HG03095 (cell line): Measurements from ENCODE around the gene ZSCAN20.

ENCODE experiments used
- ATAC-seq: cut with Tn5 transposase; IDR thresholded peaks from one replicate; pipeline ENCODE4 v1.9.1; 2021; ENCODE audit warnings: moderate library complexity; ENCODE audit not compliant: unreplicated experiment

Gene ZSCAN20

GRCh38 chr1:33443080-33443704 is 29.3 kb upstream of the ZSCAN20 start:
- ATAC-seq = no peak

- ATAC-seq = no peak
Observed at GRCh38 chr1:33443705-33444180, 28.7 kb upstream of the ZSCAN20 start.

GRCh38 chr1:33445108-33445507 is 27.3 kb upstream of the ZSCAN20 start:
- ATAC-seq = no peak

GRCh38 chr1:33446590-33446989 is 25.9 kb upstream of the ZSCAN20 start:
- ATAC-seq = no peak

DNA sequence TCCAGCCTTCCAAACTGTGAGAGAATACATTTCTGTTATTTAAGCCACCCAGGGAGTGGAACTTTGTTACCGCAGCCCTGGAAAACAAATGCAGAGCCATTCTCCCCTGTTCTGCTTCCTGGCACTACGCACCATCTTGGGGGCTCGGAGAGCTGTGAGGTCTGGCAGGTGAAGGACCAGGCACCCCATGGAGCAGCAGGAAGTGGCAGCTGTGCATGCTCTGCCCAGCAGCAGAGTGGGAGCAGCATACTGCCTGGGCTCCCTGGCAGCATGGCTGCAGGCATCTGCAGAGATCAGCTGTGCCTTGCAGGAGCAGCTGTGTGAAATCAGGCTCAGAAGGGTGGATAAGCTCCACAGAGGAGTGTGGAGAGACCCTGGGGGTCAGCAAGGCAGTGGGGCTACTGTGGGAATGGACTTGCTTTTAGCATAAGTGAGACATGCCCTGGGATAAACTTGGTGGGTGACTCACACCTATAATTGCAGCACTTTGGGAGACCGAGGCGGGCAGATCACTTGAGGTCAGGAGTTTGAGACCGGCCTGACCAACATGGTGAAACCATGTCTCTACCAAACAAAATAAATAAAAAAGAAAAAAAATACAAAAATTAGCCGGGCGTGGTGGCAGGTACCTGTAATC is 17.7 kb upstream of the ZSCAN20 start:
- ATAC-seq = no peak

- ATAC-seq = no peak
Observed at GRCh38 chr1:33455539-33456501, 16.6 kb upstream of the ZSCAN20 start.

GRCh38 chr1:33456502-33456886 is 16.0 kb upstream of the ZSCAN20 start:
- ATAC-seq = no peak

- ATAC-seq = no peak
Observed at GRCh38 chr1:33459691-33460090, 12.8 kb upstream of the ZSCAN20 start.

DNA sequence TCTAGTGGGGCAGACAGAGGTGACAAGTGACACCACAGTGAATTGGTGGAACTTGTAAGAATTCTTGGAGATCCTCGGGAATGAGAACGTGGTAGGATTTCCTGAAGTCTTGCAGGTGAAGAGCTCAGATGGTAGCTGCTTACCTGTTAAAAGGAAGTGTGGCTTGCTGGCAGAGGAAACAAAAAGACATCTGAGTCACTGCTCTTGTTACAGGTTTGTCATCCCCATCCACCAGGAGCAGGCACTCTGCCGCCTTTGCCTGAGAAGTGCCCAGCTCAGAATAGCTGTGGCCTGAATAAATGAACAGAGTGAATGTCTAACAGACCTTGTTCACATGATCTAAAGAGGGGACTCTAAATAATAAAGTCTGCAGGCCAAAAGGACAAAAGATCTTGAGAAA is 12.3 kb upstream of the ZSCAN20 start:
- ATAC-seq = no peak

GRCh38 chr1:33460947-33461629 is 11.4 kb upstream of the ZSCAN20 start:
- peak; percentile 72 for ATAC-seq

DNA sequence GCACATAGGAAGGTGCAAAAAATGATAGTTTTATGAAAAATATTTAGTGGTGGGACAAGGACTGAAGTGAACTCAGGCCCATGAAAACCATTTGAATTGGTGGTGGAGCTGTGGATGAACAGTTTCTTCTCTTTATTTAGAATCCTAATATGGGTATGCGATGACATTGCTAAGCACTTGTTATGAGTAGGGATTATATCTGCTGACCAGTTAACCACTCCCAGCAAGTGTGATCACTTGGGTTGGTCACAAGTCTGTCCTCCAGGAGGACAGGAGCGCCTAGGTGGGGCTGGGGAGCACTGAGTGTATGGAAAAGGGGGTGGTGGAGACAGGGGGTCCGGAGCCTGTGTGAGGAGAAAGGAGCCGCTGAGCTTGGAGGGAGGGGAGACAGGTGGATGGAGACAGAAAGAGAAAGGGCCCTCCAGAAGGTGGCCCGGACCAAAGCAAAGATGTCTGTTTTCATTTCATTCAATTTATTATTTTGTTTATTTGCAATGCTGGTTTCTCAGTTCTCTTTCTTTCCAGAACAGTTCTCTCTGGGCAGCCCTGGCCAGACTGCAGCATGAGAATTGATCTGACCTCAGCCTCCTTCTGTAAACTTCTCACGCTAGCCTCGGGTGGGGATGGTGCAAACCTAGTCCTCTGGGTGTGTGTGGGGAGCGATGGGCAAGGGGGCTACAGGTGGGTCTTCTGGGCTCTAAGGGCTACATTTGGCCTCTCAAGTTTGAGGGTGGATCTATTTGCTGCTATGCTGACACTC is 9.9 kb upstream of the ZSCAN20 start:
- no peak for ATAC-seq

DNA sequence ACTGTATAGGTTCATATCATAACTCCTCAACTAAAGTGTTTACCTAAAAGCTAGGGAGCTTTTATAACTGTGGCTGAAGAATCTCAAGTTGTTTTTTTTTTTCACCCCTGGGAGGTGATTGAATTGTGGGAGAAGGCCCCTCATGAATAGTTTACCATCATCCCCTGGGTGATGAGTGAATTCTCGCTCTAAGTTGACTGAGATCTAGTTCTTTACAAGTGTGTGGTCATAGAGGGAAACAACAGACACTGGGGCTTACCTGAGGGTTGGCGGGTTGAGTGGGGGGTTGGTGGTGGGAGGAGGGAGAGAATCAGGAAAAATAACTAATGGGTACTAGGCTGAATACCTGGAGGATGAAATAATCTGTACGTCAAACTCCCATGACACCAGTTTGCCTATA is 7.9 kb upstream of the ZSCAN20 start:
- ATAC-seq = no peak

DNA sequence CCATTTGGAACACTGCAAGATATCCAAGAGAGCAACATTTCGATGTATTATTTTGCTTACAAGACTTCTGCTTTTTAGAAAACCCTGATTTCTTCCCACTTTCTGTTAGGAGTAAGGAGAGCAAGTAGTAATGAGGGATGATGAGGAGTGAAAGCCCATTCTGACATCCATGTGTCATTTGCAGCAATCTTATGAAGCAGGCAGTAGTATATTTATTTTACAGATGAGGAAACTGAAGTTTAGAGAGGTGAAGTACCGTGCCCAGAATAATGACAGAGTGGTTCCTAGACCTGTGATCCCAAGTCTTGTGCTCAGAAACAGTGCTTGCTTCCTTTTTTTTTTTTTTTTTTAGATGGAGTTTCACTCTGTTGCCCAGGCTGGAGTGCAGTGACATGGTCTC is 7.1 kb upstream of the ZSCAN20 start:
- no peak for ATAC-seq

DNA sequence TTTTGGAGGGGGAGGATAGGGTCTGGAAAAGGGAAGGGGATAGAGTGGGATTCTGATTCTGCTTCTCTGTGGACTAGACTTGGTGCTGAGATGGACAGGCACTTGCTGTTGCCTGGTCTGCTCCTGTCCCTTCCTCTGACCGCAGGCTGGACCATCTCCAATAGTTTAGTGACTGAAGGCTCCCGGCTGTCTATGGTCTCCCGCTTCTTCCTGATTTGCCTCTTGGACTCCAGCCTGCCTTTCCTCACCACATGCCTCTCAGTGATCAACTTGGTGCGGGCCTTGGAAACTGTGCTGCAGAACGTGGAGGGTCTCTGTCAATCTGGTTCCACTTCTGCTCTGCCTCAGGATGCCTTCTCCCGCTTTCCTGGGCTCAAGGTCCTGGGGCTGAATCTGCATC is 6.3 kb upstream of the ZSCAN20 start:
- ATAC-seq = no peak

DNA sequence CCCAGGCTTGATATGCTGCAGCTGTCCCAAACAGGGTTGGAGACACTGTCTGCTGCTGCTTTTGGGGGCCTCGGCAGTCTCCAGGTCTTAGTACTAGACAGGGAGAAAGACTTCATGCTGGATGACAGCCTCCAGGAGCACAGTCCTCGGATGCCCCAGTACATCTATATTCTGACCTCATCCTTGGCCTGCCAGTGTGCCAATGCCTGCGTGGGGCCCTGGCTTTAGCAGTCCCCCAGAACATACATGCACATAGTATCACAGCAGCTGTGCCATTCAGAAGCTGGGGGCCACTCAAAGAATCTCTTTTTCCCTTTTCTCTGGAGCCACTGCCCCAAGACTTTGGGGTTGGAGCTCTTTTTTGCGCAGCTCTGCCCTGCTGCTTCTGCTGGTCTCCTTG is 4.4 kb upstream of the ZSCAN20 start:
- ATAC-seq = no peak

GRCh38 chr1:33468531-33468930 is 3.9 kb upstream of the ZSCAN20 start:
- ATAC-seq = no peak

GRCh38 chr1:33468967-33469366 is 3.5 kb upstream of the ZSCAN20 start:
- ATAC-seq = no peak

GRCh38 chr1:33469691-33470090 is 2.8 kb upstream of the ZSCAN20 start:
- ATAC-seq = no peak

DNA sequence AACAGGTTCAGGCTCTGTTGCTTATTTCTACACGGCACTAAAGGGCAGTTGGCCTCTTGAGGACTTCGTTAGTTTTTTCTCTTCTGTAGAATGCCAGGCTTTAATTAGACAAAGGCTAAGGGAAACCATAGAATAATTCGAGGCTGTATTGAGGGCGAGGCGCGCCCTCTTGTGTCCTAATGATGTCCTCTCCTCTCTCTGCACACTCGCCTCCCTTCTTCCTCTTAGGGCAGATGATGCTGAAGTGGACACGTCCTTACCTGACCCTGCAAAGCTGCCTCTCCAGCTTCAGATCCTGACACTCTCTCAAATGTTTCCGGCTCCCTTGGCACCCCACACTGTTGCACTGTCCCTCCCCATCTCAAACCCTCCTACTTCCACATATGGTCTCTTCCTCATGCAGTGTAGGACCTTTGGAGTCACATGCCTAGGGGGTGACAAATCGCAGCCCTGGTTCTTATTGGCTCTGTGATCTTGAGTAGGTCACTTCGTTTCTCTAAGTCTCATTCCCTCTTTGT is 1.9 kb upstream of the ZSCAN20 start:
- no peak for ATAC-seq

DNA sequence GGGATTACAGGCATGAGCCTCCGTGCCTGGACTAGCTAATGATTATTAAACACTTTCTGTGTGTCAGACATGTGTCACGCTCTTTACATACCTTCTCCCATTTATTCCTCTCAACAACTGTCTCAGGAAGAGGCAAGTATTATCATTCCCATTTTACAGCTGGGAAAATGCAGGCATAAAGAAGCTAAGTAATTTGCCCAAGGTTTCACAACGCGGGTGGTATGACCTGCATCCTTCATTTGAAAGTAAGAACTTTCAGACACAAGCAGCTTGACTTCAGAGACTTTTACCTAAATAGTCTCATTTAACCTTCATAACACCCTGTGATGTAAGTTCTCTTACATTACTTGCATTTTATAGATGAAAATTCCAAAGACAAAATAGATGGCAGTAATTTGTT is 1.0 kb upstream of the ZSCAN20 start:
- no peak for ATAC-seq
